ENCODE data around the gene GPANK1.

- TF ChIP-seq, protein P1, sequence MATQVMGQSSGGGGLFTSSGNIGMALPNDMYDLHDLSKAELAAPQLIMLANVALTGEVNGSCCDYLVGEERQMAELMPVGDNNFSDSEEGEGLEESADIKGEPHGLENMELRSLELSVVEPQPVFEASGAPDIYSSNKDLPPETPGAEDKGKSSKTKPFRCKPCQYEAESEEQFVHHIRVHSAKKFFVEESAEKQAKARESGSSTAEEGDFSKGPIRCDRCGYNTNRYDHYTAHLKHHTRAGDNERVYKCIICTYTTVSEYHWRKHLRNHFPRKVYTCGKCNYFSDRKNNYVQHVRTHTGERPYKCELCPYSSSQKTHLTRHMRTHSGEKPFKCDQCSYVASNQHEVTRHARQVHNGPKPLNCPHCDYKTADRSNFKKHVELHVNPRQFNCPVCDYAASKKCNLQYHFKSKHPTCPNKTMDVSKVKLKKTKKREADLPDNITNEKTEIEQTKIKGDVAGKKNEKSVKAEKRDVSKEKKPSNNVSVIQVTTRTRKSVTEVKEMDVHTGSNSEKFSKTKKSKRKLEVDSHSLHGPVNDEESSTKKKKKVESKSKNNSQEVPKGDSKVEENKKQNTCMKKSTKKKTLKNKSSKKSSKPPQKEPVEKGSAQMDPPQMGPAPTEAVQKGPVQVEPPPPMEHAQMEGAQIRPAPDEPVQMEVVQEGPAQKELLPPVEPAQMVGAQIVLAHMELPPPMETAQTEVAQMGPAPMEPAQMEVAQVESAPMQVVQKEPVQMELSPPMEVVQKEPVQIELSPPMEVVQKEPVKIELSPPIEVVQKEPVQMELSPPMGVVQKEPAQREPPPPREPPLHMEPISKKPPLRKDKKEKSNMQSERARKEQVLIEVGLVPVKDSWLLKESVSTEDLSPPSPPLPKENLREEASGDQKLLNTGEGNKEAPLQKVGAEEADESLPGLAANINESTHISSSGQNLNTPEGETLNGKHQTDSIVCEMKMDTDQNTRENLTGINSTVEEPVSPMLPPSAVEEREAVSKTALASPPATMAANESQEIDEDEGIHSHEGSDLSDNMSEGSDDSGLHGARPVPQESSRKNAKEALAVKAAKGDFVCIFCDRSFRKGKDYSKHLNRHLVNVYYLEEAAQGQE (IDR thresholded peaks at IDR 0.05; ENCODE audit: insufficient read depth in 1 of 2, low read depth in 2 of 2, low read length in 2 of 2) = no peak
- TF ChIP-seq POLR2AphosphoS5 (IDR thresholded peaks at IDR 0.05; ENCODE audit: low read depth, low read length) = no peak; the same call in 1 of the 2 replicates
- TF ChIP-seq SIN3A (IDR thresholded peaks at IDR 0.05; ENCODE audit: borderline replicate concordance, insufficient read depth, low read length) = no peak
- TF ChIP-seq TAF1 (IDR thresholded peaks at IDR 0.05; ENCODE audit: borderline replicate concordance, insufficient read depth, low read length) = no peak
Observed at GRCh38 chr6:31658983-31659648, 5.7 kb downstream of the GPANK1 start.
